Keratinocyte (primary cell): ENCODE measurements around the gene ARID3A. TPM values are rescaled to one million over a fixed set of nuclear protein-coding genes. Genes with fewer than 3 reads are reported as not detected.

Source experiments
- DNase-seq: peaks from one replicate; pipeline ENCODE4 v3.0.0-alpha.2; 2011; ENCODE audit warnings: low read depth, missing footprints, low spot score
- FAIRE-seq: peaks from 2 replicates; lab custom pipeline; 2011; peaks lifted over from hg19 to GRCh38; lab: Jason Lieb, UNC
- H2AFZ ChIP-seq: 2 replicates; pipeline ENCODE4 v1.6.0; 2012; ENCODE audit warnings: low read length, control low read depth, inconsistent platforms; ENCODE audit not compliant: control insufficient read depth
- H3K27ac ChIP-seq: 2 replicates; pipeline ENCODE4 v1.5.1; 2011; ENCODE audit warnings: low read length; ENCODE audit not compliant: control insufficient read depth, insufficient read depth
- H3K27me3 ChIP-seq: 3 replicates; pipeline ENCODE4 v1.6.0; 2011; ENCODE audit warnings: low read length; ENCODE audit not compliant: control insufficient read depth, insufficient read depth; ENCODE audit errors: extremely low read depth
- H3K36me3 ChIP-seq, 2 experiments: 2 replicates in 1 of 2; 3 replicates in 1 of 2; pipeline ENCODE4 v1.5.1; 2011; ENCODE audit warnings: low read length in 2 of 2, mild to moderate bottlenecking in 1 of 2; ENCODE audit not compliant: control insufficient read depth in 2 of 2, insufficient read depth in 2 of 2; ENCODE audit errors: extremely low read depth in 1 of 2
- H3K4me1 ChIP-seq: 3 replicates; pipeline ENCODE4 v1.5.1; 2011; ENCODE audit warnings: low read length; ENCODE audit not compliant: control insufficient read depth, insufficient read depth; ENCODE audit errors: extremely low read depth
- H3K4me2 ChIP-seq: 3 replicates; pipeline ENCODE4 v1.6.0; 2011; ENCODE audit warnings: low read depth, low read length; ENCODE audit not compliant: control insufficient read depth, insufficient read depth; ENCODE audit errors: extremely low read depth
- H3K4me3 ChIP-seq, 3 experiments: fragments of 200-600 bp in 1 of 3; sonication (generic) in 1 of 3; 2 replicates in 2 of 3; 3 replicates in 1 of 3; pipeline ENCODE4 v1.5.1; 2011 to 2016; ENCODE audit warnings: low read length in 3 of 3, mild to moderate bottlenecking in 3 of 3, control low read depth in 2 of 3, inconsistent platforms in 1 of 3, low read depth in 1 of 3, mixed read lengths in 1 of 3, mixed run types in 1 of 3, moderate library complexity in 1 of 3; ENCODE audit not compliant: control insufficient read depth in 2 of 3, insufficient read depth in 2 of 3; ENCODE audit errors: extremely low read depth in 1 of 3
- H3K79me2 ChIP-seq: 2 replicates; pipeline ENCODE4 v1.6.0; 2012; ENCODE audit warnings: low read length; ENCODE audit not compliant: control insufficient read depth, insufficient read depth
- H3K9ac ChIP-seq: 3 replicates; pipeline ENCODE4 v1.6.0; 2011; ENCODE audit warnings: low read length; ENCODE audit not compliant: control insufficient read depth, insufficient read depth; ENCODE audit errors: extremely low read depth
- H3K9me1 ChIP-seq: 3 replicates; pipeline ENCODE4 v1.6.0; 2011; ENCODE audit warnings: low read length; ENCODE audit not compliant: control insufficient read depth, insufficient read depth; ENCODE audit errors: extremely low read depth
- H3K9me3 ChIP-seq: 2 replicates; pipeline ENCODE4 v1.5.1; 2012; ENCODE audit warnings: low read depth, low read length; ENCODE audit not compliant: control insufficient read depth
- H4K20me1 ChIP-seq: 3 replicates; pipeline ENCODE4 v1.6.0; 2011; ENCODE audit warnings: low read length; ENCODE audit not compliant: control insufficient read depth, insufficient read depth; ENCODE audit errors: extremely low read depth
- EZH2 ChIP-seq: IDR thresholded peaks from one replicate; pipeline ENCODE4 v1.6.1; 2012; ENCODE audit warnings: inconsistent platforms, mild to moderate bottlenecking, low read length, moderate library complexity
- dilution Hi-C: fragments of 300-500 bp; cut with MboI; formaldehyde crosslinking; loops from one replicate; pipeline ENCODE4 v1.7.0; 2020; ENCODE audit warnings: low sequenced_read_pairs; ENCODE audit not compliant: extremely low pct_ligation_motif_present
- polyA plus RNA-seq, 5 experiments: library from polyadenylated mRNA; depleted of rRNA in 3 of 5; stranded (reverse) in 3 of 5; stranded (forward) in 1 of 5; unstranded in 1 of 5; fragments of >200 nt; gene quantifications; 1 replicate in 1 of 5; 2 replicates in 3 of 5; 3 replicates in 1 of 5; pipeline versions ENCODE4 v1.2.1 to v1.2.3, GENCODE V29; 2011 to 2012; ENCODE audit warnings: missing spikeins in 2 of 5, low read depth in 1 of 5, low replicate concordance in 1 of 5
- TF ChIP-seq, protein P1 (sequence below), 3 experiments: IDR thresholded peaks in 1 of 3; conservative IDR thresholded peaks in 1 of 3; optimal IDR thresholded peaks in 1 of 3; 2 replicates in 2 of 3; 3 replicates in 1 of 3; pipeline versions ENCODE3 to v1.5.1; 2011; ENCODE audit warnings: low read length in 3 of 3, mild to moderate bottlenecking in 3 of 3, moderate library complexity in 2 of 3, control low read depth in 1 of 3, inconsistent platforms in 1 of 3; ENCODE audit not compliant: insufficient read depth in 2 of 3; ENCODE audit errors: extremely low read depth in 1 of 3

The ARID3A gene
- polyA plus RNA-seq, 1 donor (not counting 4 experiments of a cell fraction or from before 2014, with no cell fraction given): 2.6 TPM

DNA sequence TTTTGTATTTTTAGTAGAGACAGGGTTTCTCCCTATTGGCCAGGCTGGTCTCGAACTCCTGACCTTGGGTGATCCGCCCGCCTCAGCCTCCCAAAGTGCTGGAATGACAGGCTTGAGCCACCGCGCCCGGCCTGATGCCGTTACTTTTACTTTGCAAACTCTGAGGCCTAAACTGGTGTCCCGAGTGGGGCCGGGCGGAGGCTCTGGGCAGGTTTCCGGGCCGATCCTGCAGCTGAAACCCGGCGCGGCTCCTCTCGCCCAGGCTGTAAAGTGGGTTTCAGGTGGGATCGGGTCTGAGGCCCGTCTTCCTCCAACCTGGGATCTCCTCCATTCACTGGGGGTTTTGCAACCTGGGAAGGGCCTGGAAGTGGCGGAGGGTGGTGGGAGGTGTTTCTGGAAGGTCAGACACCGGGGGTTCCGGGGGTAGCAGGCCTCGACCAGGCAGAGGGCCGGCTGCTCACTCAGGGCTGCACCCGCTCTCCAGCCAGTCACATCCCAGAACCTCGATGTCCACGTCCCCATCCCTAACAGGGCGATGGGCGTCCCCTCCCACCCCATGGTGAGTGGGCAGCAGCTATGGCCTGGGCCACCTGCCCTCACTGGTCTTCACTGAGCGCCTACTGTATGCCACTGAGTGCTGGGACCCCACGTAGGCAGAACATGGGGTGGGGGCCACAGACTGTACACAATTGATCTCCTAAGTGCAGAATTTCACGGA is 37.0 kb downstream of the ARID3A start:
- FAIRE-seq: no peak
- no peak overlapping the region for H3K4me3 ChIP-seq
- no peaks in the 10 kb centered on the region for H3K9me1 ChIP-seq
- H3K4me1 ChIP-seq: peaks cover 5% of the 10 kb centered on the region
- H3K9ac ChIP-seq: no peak overlapping the region
- no peak overlapping the region for H3K4me2 ChIP-seq
- no peaks in the 10 kb centered on the region for H3K79me2 ChIP-seq
- no peak overlapping the region for H2AFZ ChIP-seq
- TF ChIP-seq, protein P1, sequence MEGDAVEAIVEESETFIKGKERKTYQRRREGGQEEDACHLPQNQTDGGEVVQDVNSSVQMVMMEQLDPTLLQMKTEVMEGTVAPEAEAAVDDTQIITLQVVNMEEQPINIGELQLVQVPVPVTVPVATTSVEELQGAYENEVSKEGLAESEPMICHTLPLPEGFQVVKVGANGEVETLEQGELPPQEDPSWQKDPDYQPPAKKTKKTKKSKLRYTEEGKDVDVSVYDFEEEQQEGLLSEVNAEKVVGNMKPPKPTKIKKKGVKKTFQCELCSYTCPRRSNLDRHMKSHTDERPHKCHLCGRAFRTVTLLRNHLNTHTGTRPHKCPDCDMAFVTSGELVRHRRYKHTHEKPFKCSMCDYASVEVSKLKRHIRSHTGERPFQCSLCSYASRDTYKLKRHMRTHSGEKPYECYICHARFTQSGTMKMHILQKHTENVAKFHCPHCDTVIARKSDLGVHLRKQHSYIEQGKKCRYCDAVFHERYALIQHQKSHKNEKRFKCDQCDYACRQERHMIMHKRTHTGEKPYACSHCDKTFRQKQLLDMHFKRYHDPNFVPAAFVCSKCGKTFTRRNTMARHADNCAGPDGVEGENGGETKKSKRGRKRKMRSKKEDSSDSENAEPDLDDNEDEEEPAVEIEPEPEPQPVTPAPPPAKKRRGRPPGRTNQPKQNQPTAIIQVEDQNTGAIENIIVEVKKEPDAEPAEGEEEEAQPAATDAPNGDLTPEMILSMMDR (optimal IDR thresholded peaks at IDR 0.05 in 1 of 3, IDR thresholded peaks at IDR 0.05 in 1 of 3, conservative IDR thresholded peaks at IDR 0.05 in 1 of 3; ENCODE audit: extremely low read depth in 1 of 3, insufficient read depth in 2 of 3, low read length in 3 of 3): no peak
- no peak for TF ChIP-seq EZH2
- H3K27ac ChIP-seq: no peak overlapping the region
- dilution Hi-C loops: no loop called here
- peaks cover 2% of the 10 kb centered on the region for H3K9me3 ChIP-seq
- no peaks in the 10 kb centered on the region for H3K27me3 ChIP-seq
- H3K36me3 ChIP-seq: peaks cover 3 to 11% of the 10 kb centered on the region in 2 experiments
- no peaks in the 10 kb centered on the region for H4K20me1 ChIP-seq
- no peak for DNase-seq

DNA sequence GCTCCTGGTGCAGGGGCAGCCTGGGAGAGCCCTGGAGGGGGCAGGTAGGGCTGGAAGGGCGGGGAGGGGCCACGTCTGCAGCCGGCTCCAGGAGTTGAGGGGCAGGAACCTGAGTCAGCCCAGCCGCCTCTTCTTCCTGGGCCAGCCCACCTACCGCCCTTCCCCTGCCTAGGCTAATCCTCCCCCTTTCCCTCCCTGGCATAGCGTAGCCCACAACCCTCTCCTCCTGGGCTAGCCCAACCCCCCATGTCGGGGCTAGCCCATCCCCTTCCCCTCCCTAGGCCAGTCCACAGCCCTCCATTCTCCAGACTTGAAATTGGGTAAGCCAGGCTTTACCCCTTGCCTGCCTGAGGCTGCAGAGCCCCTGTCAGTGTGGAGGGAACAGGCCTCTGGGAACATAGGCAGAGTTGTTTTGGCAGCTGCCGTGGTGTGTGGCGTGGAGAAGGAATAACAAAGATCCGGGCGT is 37.7 kb downstream of the ARID3A start:
- H3K9ac ChIP-seq: no peak overlapping the region
- no peak overlapping the region for H3K4me2 ChIP-seq
- dilution Hi-C loops: no loop called here
- H3K9me1 ChIP-seq: no peaks in the 10 kb centered on the region
- H3K36me3 ChIP-seq: peaks cover 3 to 11% of the 10 kb centered on the region in 2 experiments
- no peak overlapping the region for H3K27ac ChIP-seq
- H3K79me2 ChIP-seq: no peaks in the 10 kb centered on the region
- H3K4me3 ChIP-seq: no peak overlapping the region
- H3K27me3 ChIP-seq: no peaks in the 10 kb centered on the region
- TF ChIP-seq, protein P1 (optimal IDR thresholded peaks at IDR 0.05 in 1 of 3, IDR thresholded peaks at IDR 0.05 in 1 of 3, conservative IDR thresholded peaks at IDR 0.05 in 1 of 3; ENCODE audit: extremely low read depth in 1 of 3, insufficient read depth in 2 of 3, low read length in 3 of 3): no peak
- TF ChIP-seq EZH2: no peak
- no peak for FAIRE-seq
- H3K9me3 ChIP-seq: peaks cover 2% of the 10 kb centered on the region
- no peaks in the 10 kb centered on the region for H4K20me1 ChIP-seq
- no peak for DNase-seq
- no peak overlapping the region for H2AFZ ChIP-seq
- peaks cover 5% of the 10 kb centered on the region for H3K4me1 ChIP-seq
